Endothelial cell of umbilical vein (primary cell): Measurements from ENCODE around the gene ASB2. TPM values are rescaled to one million over a fixed set of nuclear protein-coding genes. Genes with fewer than 3 reads are reported as not detected.

Source experiments
- BruUV-seq: library from RNA; stranded (reverse); fragments of 400-500 nt; replicated peaks from 2 replicates; lab custom pipeline; 2021; lab: Mats Ljungman, UMichigan
- CTCF ChIA-PET: fragments of 300-600, 350-600 bp; sonication (Branson Sonifier 250); formaldehyde crosslinking; loops from one replicate; lab custom pipeline; 2021; ENCODE audit warnings: antibody characterized with exemption, inconsistent platforms; lab: Charles Lee
- POLR2A ChIA-PET: fragments of 300-600, 350-600 bp; sonication (Branson Sonifier 250); formaldehyde crosslinking; loops from one replicate; lab custom pipeline; 2021; ENCODE audit warnings: antibody characterized with exemption, inconsistent platforms; lab: Charles Lee
- DNase-seq: peaks from one replicate; pipeline ENCODE4 v3.0.0-alpha.2; 2011; ENCODE audit warnings: low read depth, low spot score
- FAIRE-seq: peaks from 2 replicates; lab custom pipeline; 2011; peaks lifted over from hg19 to GRCh38; lab: Jason Lieb, UNC
- H2AFZ ChIP-seq: 2 replicates; pipeline ENCODE4 v1.6.0; 2012; ENCODE audit warnings: low read depth, low read length, control low read depth, inconsistent platforms
- H3K27ac ChIP-seq: 2 replicates; pipeline ENCODE4 v1.5.1; 2011; ENCODE audit warnings: low read depth, mild to moderate bottlenecking, control low read depth, low read length, moderate library complexity; ENCODE audit not compliant: insufficient read depth
- H3K27me3 ChIP-seq, 2 experiments: 2 replicates each; pipeline versions ENCODE4 v1.6.0 to v1.6.1; 2011; ENCODE audit warnings: low read length in 2 of 2, mixed read lengths in 1 of 2; ENCODE audit not compliant: control insufficient read depth in 2 of 2, insufficient read depth in 2 of 2
- H3K36me3 ChIP-seq, 2 experiments: 2 replicates in 1 of 2; 3 replicates in 1 of 2; pipeline ENCODE4 v1.5.1; 2011; ENCODE audit warnings: low read length in 2 of 2, mild to moderate bottlenecking in 1 of 2, moderate library complexity in 1 of 2; ENCODE audit not compliant: control insufficient read depth in 2 of 2, insufficient read depth in 2 of 2; ENCODE audit errors: extremely low read depth in 1 of 2
- H3K4me1 ChIP-seq: 3 replicates; pipeline ENCODE4 v1.5.1; 2011; ENCODE audit warnings: mild to moderate bottlenecking, low read length; ENCODE audit not compliant: control insufficient read depth, insufficient read depth; ENCODE audit errors: extremely low read depth
- H3K4me2 ChIP-seq: 2 replicates; pipeline ENCODE4 v1.6.1; 2011; ENCODE audit warnings: low read length, control low read depth, mixed read lengths; ENCODE audit not compliant: insufficient read depth
- H3K4me3 ChIP-seq, 3 experiments: fragments of 200-600 bp in 1 of 3; sonication (generic), shearing (Covaris generic) in 1 of 3; replicated peaks in 1 of 3; 2 replicates each; pipeline ENCODE4 v1.5.1; 2011 to 2016; ENCODE audit warnings: control low read depth in 3 of 3, low read length in 3 of 3, mild to moderate bottlenecking in 2 of 3, inconsistent platforms in 1 of 3, low read depth in 1 of 3, moderate library complexity in 1 of 3; ENCODE audit not compliant: insufficient read depth in 1 of 3
- H3K79me2 ChIP-seq: 2 replicates; pipeline ENCODE4 v1.6.0; 2012; ENCODE audit warnings: low read length, inconsistent platforms; ENCODE audit not compliant: control insufficient read depth, insufficient read depth
- H3K9ac ChIP-seq: replicated peaks from 2 replicates; pipeline ENCODE3; 2011; ENCODE audit warnings: low read length, control low read depth; ENCODE audit not compliant: insufficient read depth; ENCODE audit errors: extremely low read depth
- H3K9me1 ChIP-seq: replicated peaks from 3 replicates; pipeline ENCODE4 v1.6.0; 2011; ENCODE audit warnings: mild to moderate bottlenecking, low read length; ENCODE audit not compliant: control insufficient read depth, insufficient read depth; ENCODE audit errors: extremely low read depth
- H3K9me3 ChIP-seq: replicated peaks from 2 replicates; pipeline ENCODE4 v1.5.1; 2012; ENCODE audit warnings: low read length, inconsistent platforms; ENCODE audit not compliant: control insufficient read depth, insufficient read depth
- H4K20me1 ChIP-seq: replicated peaks from 2 replicates; pipeline ENCODE3; 2011; ENCODE audit warnings: mild to moderate bottlenecking, low read length; ENCODE audit not compliant: control insufficient read depth, insufficient read depth; ENCODE audit errors: extremely low read depth
- EZH2 ChIP-seq: IDR thresholded peaks from 2 replicates; pipeline ENCODE4 v1.6.1; 2012; ENCODE audit warnings: borderline replicate concordance, low read depth, mild to moderate bottlenecking, moderate library complexity, low read length, inconsistent platforms; ENCODE audit not compliant: severe bottlenecking
- FOS ChIP-seq: IDR thresholded peaks from 2 replicates; pipeline ENCODE4 v1.6.1; 2011; ENCODE audit warnings: mild to moderate bottlenecking, low read length, moderate library complexity, borderline replicate concordance; ENCODE audit not compliant: insufficient read depth
- GATA2 ChIP-seq: IDR thresholded peaks from 2 replicates; pipeline ENCODE4 v1.7.0; 2011; ENCODE audit warnings: low read depth, mild to moderate bottlenecking, moderate library complexity, mixed read lengths, low read length; ENCODE audit not compliant: insufficient read length, insufficient read depth
- JUN ChIP-seq: IDR thresholded peaks from 2 replicates; pipeline ENCODE4 v1.6.1; 2011; ENCODE audit warnings: borderline replicate concordance, low read depth; ENCODE audit not compliant: insufficient read length, insufficient read depth
- MYC ChIP-seq: IDR thresholded peaks from one replicate; pipeline ENCODE4 v1.6.1; 2011; ENCODE audit warnings: mild to moderate bottlenecking, low read depth, low read length
- POLR2A ChIP-seq: IDR thresholded peaks from 2 replicates; pipeline ENCODE4 v1.6.1; 2012; ENCODE audit warnings: low read depth, mild to moderate bottlenecking, control low read depth, low read length
- POLR2AphosphoS5 ChIP-seq: IDR thresholded peaks from 2 replicates; pipeline ENCODE4 v1.6.1; 2012; ENCODE audit warnings: low read depth, mild to moderate bottlenecking, control low read depth, low read length, moderate library complexity; ENCODE audit not compliant: insufficient read depth
- dilution Hi-C: fragments of 300-500 bp; cut with MboI; formaldehyde crosslinking; loops from one replicate; pipeline ENCODE4 v1.15.0; 2019; ENCODE audit warnings: low sequenced_read_pairs; ENCODE audit not compliant: extremely low pct_ligation_motif_present
- intact Hi-C: fragments of 100-400 bp; cut with micrococcal nuclease; formaldehyde crosslinking; loops from one replicate; pipeline ENCODE4 v1.10.0; 2022
- polyA plus RNA-seq, 4 experiments: library from polyadenylated mRNA; depleted of rRNA in 3 of 4; stranded (reverse) in 3 of 4; unstranded in 1 of 4; fragments of >200 nt; gene quantifications; 2 replicates each; pipeline versions ENCODE4 v1.2.1 to v1.2.3, GENCODE V29; 2011 to 2012; ENCODE audit warnings: missing spikeins in 1 of 4
- total RNA-seq: library from RNA; stranded (reverse); gene quantifications from 2 replicates; pipeline ENCODE4 v1.2.3, GENCODE V29; 2021
- TF ChIP-seq, protein P1 (sequence below), 2 donors: IDR thresholded peaks; 1 replicate in 1 of 2; 2 replicates in 1 of 2; pipeline ENCODE4 v1.5.1; 2011; ENCODE audit warnings: low read length in 2 of 2, mild to moderate bottlenecking in 2 of 2, moderate library complexity in 2 of 2, control low read depth in 1 of 2, inconsistent platforms in 1 of 2, low read depth in 1 of 2; ENCODE audit not compliant: insufficient read depth in 1 of 2; ENCODE audit errors: extremely low read depth in 1 of 2
- TF ChIP-seq, protein P2 (sequence below): IDR thresholded peaks from 2 replicates; pipeline ENCODE4 v1.6.1; 2011; ENCODE audit not compliant: insufficient read depth, insufficient read length

ASB2 gene
- total and polyA plus RNA-seq, 2 donors (not counting 3 experiments of a cell fraction or from before 2014, with no cell fraction given): not detected

DNA sequence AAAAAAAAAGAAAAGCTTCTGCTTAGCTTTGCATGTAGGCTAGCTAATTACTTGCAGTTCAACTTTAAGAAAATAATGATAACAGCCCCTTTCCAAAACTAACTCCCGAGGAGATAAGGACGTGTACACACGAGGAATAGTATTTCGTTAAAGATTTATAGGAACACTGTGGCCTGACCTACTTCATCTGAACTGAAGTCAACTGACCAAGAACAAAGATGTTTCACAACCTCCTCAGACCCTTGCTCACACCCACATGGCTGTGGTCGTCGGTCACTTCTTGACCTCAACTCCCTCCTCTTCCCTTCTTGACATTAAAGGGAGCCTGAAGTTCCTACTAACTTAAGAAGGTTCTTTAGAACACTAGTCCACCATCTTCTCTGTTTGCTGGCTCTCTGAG lies 74.6 kb downstream of the ASB2 start:
- Histone ChIP-seq H3K9me3 (no peaks in the 10 kb centered on the region), H3K27me3 (no peaks in the 10 kb centered on the region), H3K4me2 (no peak overlapping the region), H3K79me2 (no peaks in the 10 kb centered on the region), H4K20me1 (no peaks in the 10 kb centered on the region), H3K36me3 (no peaks in the 10 kb centered on the region), H3K4me3 (no peak overlapping the region), H2AFZ (no peak overlapping the region), H3K27ac (no peak overlapping the region), H3K9me1 (no peaks in the 10 kb centered on the region), H3K9ac (no peak overlapping the region), H3K4me1 (no peaks in the 10 kb centered on the region)
- FAIRE-seq (no peak), DNase-seq (no peak)
- intact Hi-C loops (no loop called here), dilution Hi-C loops (no loop called here)
- TF ChIP-seq GATA2 (no peak), FOS (no peak), POLR2AphosphoS5 (no peak), JUN (no peak), EZH2 (no peak), MYC (no peak), POLR2A (no peak)
- TF ChIP-seq, protein P1, sequence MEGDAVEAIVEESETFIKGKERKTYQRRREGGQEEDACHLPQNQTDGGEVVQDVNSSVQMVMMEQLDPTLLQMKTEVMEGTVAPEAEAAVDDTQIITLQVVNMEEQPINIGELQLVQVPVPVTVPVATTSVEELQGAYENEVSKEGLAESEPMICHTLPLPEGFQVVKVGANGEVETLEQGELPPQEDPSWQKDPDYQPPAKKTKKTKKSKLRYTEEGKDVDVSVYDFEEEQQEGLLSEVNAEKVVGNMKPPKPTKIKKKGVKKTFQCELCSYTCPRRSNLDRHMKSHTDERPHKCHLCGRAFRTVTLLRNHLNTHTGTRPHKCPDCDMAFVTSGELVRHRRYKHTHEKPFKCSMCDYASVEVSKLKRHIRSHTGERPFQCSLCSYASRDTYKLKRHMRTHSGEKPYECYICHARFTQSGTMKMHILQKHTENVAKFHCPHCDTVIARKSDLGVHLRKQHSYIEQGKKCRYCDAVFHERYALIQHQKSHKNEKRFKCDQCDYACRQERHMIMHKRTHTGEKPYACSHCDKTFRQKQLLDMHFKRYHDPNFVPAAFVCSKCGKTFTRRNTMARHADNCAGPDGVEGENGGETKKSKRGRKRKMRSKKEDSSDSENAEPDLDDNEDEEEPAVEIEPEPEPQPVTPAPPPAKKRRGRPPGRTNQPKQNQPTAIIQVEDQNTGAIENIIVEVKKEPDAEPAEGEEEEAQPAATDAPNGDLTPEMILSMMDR (IDR thresholded peaks at IDR 0.05; ENCODE audit: extremely low read depth in 1 of 2, insufficient read depth in 1 of 2, low read depth in 1 of 2, low read length in 2 of 2): no peak
- TF ChIP-seq, protein P2, sequence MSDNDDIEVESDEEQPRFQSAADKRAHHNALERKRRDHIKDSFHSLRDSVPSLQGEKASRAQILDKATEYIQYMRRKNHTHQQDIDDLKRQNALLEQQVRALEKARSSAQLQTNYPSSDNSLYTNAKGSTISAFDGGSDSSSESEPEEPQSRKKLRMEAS: no peak
- BruUV-seq: no TSS peak
- CTCF ChIA-PET: interaction anchor here (0.7 kb wide), 1 partner anchor 38 kb away, joined by 3 read pairs; no protein-coding TSS in a partner anchor
- POLR2A ChIA-PET: no interaction called here
